HEK293T (cell line): ENCODE measurements around the gene LY9.

Experiments used
- CTBP1 ChIP-seq: fragments of 450-650 bp; IDR thresholded peaks from 2 replicates; pipeline ENCODE4 v1.6.1; 2016; ENCODE audit warnings: borderline replicate concordance
- ELF4 ChIP-seq: fragments of 450-650 bp; IDR thresholded peaks from 2 replicates; pipeline ENCODE4 v1.6.1; 2017; ENCODE audit warnings: antibody characterized with exemption
- FOXK2 ChIP-seq: fragments of 450-650 bp; IDR thresholded peaks from 2 replicates; pipeline ENCODE4 v1.6.1; 2016; ENCODE audit warnings: mild to moderate bottlenecking
- HDGF ChIP-seq: fragments of 450-650 bp; IDR thresholded peaks from 2 replicates; pipeline ENCODE4 v1.6.1; 2017; ENCODE audit warnings: antibody characterized with exemption, borderline replicate concordance
- SP1 ChIP-seq: fragments of 450-650 bp; IDR thresholded peaks from 2 replicates; pipeline ENCODE4 v1.6.1; 2017
- SUZ12 ChIP-seq: fragments of 450-650 bp; IDR thresholded peaks from 2 replicates; pipeline ENCODE4 v1.6.1; 2016; ENCODE audit warnings: mild to moderate bottlenecking
- TARDBP ChIP-seq: fragments of 450-650 bp; IDR thresholded peaks from 2 replicates; pipeline ENCODE4 v1.6.1; 2016
- ZNF384 ChIP-seq: fragments of 450-650 bp; IDR thresholded peaks from 2 replicates; pipeline ENCODE4 v1.6.1; 2016
- TF ChIP-seq, protein P1 (sequence below): fragments of 450-650 bp; IDR thresholded peaks from 2 replicates; pipeline ENCODE4 v1.6.1; 2016

DNA sequence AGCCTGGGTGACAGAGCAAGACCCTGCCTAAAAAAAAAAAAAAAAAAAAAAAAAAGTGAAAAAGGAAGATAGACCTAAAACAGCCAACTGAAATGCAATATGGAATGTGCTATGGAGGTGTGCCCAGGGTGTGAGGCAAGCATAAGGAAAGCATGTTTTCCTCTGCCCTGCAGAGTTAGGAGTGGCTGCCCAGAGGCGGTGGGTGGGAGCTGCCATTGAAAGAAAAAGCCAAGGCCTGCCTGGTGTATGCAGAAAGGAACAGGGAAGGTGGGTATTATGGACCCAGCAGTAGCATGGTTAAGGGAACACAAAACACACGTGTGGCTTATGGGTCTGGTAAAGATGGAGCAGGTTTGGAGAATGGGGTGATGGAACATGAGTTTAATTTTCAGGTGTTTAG lies 57.8 kb downstream of the LY9 start:
- TF ChIP-seq FOXK2: no peak
- TF ChIP-seq ZNF384: no peak
- no peak for TF ChIP-seq SP1
- TF ChIP-seq TARDBP: no peak
- TF ChIP-seq HDGF: no peak
- TF ChIP-seq, protein P1, sequence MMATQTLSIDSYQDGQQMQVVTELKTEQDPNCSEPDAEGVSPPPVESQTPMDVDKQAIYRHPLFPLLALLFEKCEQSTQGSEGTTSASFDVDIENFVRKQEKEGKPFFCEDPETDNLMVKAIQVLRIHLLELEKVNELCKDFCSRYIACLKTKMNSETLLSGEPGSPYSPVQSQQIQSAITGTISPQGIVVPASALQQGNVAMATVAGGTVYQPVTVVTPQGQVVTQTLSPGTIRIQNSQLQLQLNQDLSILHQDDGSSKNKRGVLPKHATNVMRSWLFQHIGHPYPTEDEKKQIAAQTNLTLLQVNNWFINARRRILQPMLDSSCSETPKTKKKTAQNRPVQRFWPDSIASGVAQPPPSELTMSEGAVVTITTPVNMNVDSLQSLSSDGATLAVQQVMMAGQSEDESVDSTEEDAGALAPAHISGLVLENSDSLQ: no peak
- no peak for TF ChIP-seq CTBP1
- no peak for TF ChIP-seq SUZ12
- TF ChIP-seq ELF4: no peak
